Choroid plexus epithelial cell (primary cell): Measurements from ENCODE around the gene TAF6.
A peak's percentile ranks its signal among the peaks of the same experiment; 100 is the strongest.

Experiments
- DNase-seq: peaks from one replicate; pipeline ENCODE4 v3.0.0-alpha.2; 2010; ENCODE audit warnings: low read depth
- H3K4me3 ChIP-seq: 2 replicates; pipeline ENCODE4 v1.5.1; 2011; ENCODE audit warnings: low read depth, mild to moderate bottlenecking, control low read depth, low read length, moderate library complexity
- CTCF ChIP-seq: conservative IDR thresholded peaks from 2 replicates; pipeline ENCODE4 v1.5.1; 2011; ENCODE audit warnings: low read depth, mild to moderate bottlenecking, control low read depth, inconsistent platforms, low read length, moderate library complexity

The TAF6 gene

GRCh38 chr7:100091411-100092181 is 27.6 kb downstream of the TAF6 start:
- DNase-seq: no peak

GRCh38 chr7:100090527-100091410 is 28.4 kb downstream of the TAF6 start:
- no peak for DNase-seq
- H3K4me3 ChIP-seq: no peak overlapping the region

More at GRCh38 chr7:100091411-100092181, 27.6 kb downstream of the TAF6 start:
- H3K4me3 ChIP-seq: no peak overlapping the region
- peak; percentile 20 for TF ChIP-seq CTCF

GRCh38 chr7:100089458-100090196 is 29.5 kb downstream of the TAF6 start:
- no peak for DNase-seq
- peak overlapping the region; percentile 92 for H3K4me3 ChIP-seq
- TF ChIP-seq CTCF: no peak

More at GRCh38 chr7:100090527-100091410, 28.4 kb downstream of the TAF6 start:
- no peak for TF ChIP-seq CTCF

- no peak for TF ChIP-seq CTCF
- peak within 1 kb of the TSS; percentile 92 for H3K4me3 ChIP-seq
- DNase-seq: peak; percentile 70
Observed at GRCh38 chr7:100088621-100089457, 30.3 kb downstream of the TAF6 start, which contains the start of gene COPS6. TSS of gene COPS6 (plus strand) at chr7:100088969. CDS start at chr7:100088991, 22 bp downstream.

GRCh38 chr7:100088095-100088620 is 31.0 kb downstream of the TAF6 start:
- H3K4me3 ChIP-seq: peak overlapping the region; percentile 92
- TF ChIP-seq CTCF: no peak
- no peak for DNase-seq
